OCI-LY7 (cell line): ENCODE measurements around the gene TBCB. TPM values are rescaled to one million over a fixed set of nuclear protein-coding genes. Genes with fewer than 3 reads are reported as not detected.
A peak's percentile ranks its signal among the peaks of the same experiment; 100 is the strongest.

ENCODE experiments used
- BruUV-seq: library from RNA; stranded (reverse); fragments of 400-500 nt; replicated peaks from 2 replicates; lab custom pipeline; 2021; lab: Mats Ljungman, UMichigan
- CTCF ChIA-PET: fragments of 300-600 bp; sonication (Branson Sonifier 250); formaldehyde crosslinking; loops from one replicate; lab custom pipeline; 2022; ENCODE audit warnings: antibody characterized with exemption; ENCODE audit not compliant: unreplicated experiment; lab: Charles Lee
- POLR2A ChIA-PET: fragments of 300-600 bp; sonication (Branson Sonifier 250); formaldehyde crosslinking; loops from one replicate; lab custom pipeline; 2022; ENCODE audit warnings: antibody characterized with exemption; lab: Charles Lee
- DNase-seq: peaks from one replicate; pipeline ENCODE4 v3.0.0-alpha.2; 2015; ENCODE audit warnings: low spot score
- H2AFZ ChIP-seq: fragments of 200-600 bp; sonication (generic), shearing (Covaris generic); 2 replicates; pipeline ENCODE4 v1.6.1; 2014; ENCODE audit warnings: mild to moderate bottlenecking, antibody characterized with exemption, low read length, moderate library complexity
- H3K27ac ChIP-seq: fragments of 200-600 bp; sonication (generic); 2 replicates; pipeline ENCODE4 v1.5.1; 2014; ENCODE audit warnings: mixed run types, low read depth, mild to moderate bottlenecking, moderate library complexity, low read length, inconsistent platforms; ENCODE audit not compliant: poor library complexity, severe bottlenecking
- H3K36me3 ChIP-seq: fragments of 200-600 bp; sonication (generic); 2 replicates; pipeline ENCODE4 v1.6.1; 2014; ENCODE audit warnings: mild to moderate bottlenecking, antibody characterized with exemption, low read length, moderate library complexity, mixed read lengths; ENCODE audit not compliant: insufficient read depth
- H3K4me1 ChIP-seq: fragments of 200-600 bp; sonication (generic); 2 replicates; pipeline ENCODE4 v1.5.1; 2014; ENCODE audit warnings: mild to moderate bottlenecking, low read length; ENCODE audit not compliant: insufficient read depth, poor library complexity, severe bottlenecking
- H3K4me2 ChIP-seq: fragments of 200-600 bp; sonication (generic); 2 replicates; pipeline ENCODE4 v1.6.1; 2014; ENCODE audit warnings: mild to moderate bottlenecking, low read length
- H3K4me3 ChIP-seq: fragments of 200-600 bp; sonication (generic); 2 replicates; pipeline ENCODE4 v1.5.1; 2014; ENCODE audit warnings: mild to moderate bottlenecking, low read depth, low read length; ENCODE audit not compliant: poor library complexity, severe bottlenecking
- H3K79me2 ChIP-seq: fragments of 200-600 bp; sonication (generic); 2 replicates; pipeline ENCODE4 v1.6.1; 2016; ENCODE audit warnings: low read depth, mild to moderate bottlenecking, low read length, moderate library complexity, mixed read lengths; ENCODE audit not compliant: insufficient read depth
- H3K9me2 ChIP-seq: fragments of 200-600 bp; sonication (generic); 2 replicates; pipeline ENCODE4 v1.6.1; 2016; ENCODE audit warnings: mild to moderate bottlenecking, low read length, mixed read lengths; ENCODE audit not compliant: insufficient read depth
- H3K9me3 ChIP-seq: fragments of 200-600 bp; sonication (generic); 2 replicates; pipeline ENCODE4 v1.6.1; 2014; ENCODE audit warnings: mild to moderate bottlenecking, mixed run types, low read length, mixed read lengths
- H4K20me1 ChIP-seq: fragments of 200-600 bp; sonication (generic); 2 replicates; pipeline ENCODE4 v1.6.1; 2014; ENCODE audit warnings: mild to moderate bottlenecking, antibody characterized with exemption, low read length, moderate library complexity, mixed read lengths; ENCODE audit not compliant: insufficient read depth
- CTCF ChIP-seq: fragments of 200-600 bp; sonication (generic); conservative IDR thresholded peaks from 2 replicates; pipeline ENCODE4 v1.5.1; 2014; ENCODE audit warnings: mild to moderate bottlenecking, antibody characterized with exemption, low read length, moderate library complexity, mixed read lengths
- EZH2phosphoT487 ChIP-seq: fragments of 200-600 bp; sonication (generic); IDR thresholded peaks from 2 replicates; pipeline ENCODE4 v1.6.1; 2018; ENCODE audit warnings: low read depth, borderline replicate concordance, mild to moderate bottlenecking, mixed run types, antibody characterized with exemption, low read length, moderate library complexity, mixed read lengths
- intact Hi-C: fragments of 100-400 bp; cut with micrococcal nuclease; formaldehyde crosslinking; loops from one replicate; pipeline ENCODE4 v1.10.0; 2022; ENCODE audit not compliant: unreplicated experiment
- total RNA-seq, 2 experiments: library from RNA; depleted of rRNA in 1 of 2; stranded (reverse); fragments of >200 nt in 1 of 2; shearing (Covaris generic) in 1 of 2; gene quantifications; 2 replicates each; pipeline ENCODE4 v1.2.3, GENCODE V29; 2014 to 2022

TBCB gene
- total RNA-seq, 2 experiments from 2014 or later = 136 to 200 TPM

DNA sequence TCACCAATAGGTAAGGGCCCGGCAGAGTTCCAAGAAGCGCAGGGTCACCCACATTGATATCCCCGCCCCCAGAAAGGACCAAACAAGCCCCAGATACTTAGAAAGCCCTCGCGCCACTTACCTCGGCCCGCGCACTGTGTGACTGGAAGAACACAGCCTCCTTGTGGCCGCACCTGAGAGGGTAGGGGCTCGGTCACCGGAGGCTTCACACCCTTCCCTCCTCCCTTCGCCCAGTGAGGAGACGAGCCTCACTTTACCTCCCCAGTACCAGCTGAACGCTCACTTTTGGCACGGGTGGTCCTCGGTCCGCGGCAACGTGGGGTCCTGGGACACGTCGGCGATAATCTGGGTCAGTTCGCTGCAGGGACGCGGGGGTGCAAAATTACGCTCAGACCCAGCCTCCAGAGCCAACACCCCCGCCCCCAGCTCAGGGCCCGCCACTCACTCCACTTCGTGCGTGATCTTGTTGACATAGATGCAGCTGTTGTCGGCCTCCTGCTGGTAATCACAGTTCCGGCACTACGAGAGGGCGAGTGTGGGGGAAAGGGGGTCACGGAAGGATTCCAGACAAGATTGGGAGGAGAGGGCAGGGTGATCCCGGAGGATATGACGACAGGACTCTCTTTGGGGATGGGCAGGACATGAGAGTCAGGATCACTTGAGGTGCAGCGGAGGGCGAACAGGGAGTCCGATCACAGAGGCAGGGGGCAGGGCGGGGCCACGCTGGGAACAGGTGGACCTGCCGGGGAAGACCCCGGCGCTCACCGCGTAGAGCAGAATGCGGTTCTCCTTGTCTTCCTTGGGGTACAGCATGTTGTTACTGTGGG is 1.2 kb upstream of the TBCB start:
- no peak for TF ChIP-seq EZH2phosphoT487
- 0 out of 2 replicates have a peak, but pooled peaks have one; percentile 21 for TF ChIP-seq CTCF
- peaks cover 34% of the 10 kb centered on the region for H3K36me3 ChIP-seq
- H3K4me2 ChIP-seq = peak overlapping the region; percentile 73
- H3K4me3 ChIP-seq = peak overlapping the region; percentile 80
- H3K9me2 ChIP-seq = no peaks in the 10 kb centered on the region
- intact Hi-C loops = loop anchor here (2.0 kb wide), 1 partner anchor 59 kb away; the partner anchor contains the start of genes THAP8 and WDR62
- peaks cover 13% of the 10 kb centered on the region; the same call in 1 of the 2 replicates for H3K79me2 ChIP-seq
- ChIA-PET POLR2A (interaction anchor here (0.6 kb wide), 1 partner anchor 281 kb away, joined by 3 read pairs; no protein-coding TSS in a partner anchor), CTCF (no interaction called here)
- H3K9me3 ChIP-seq = no peaks in the 10 kb centered on the region
- peaks cover 28% of the 10 kb centered on the region for H3K4me1 ChIP-seq
- TSS peak; percentile 79 for BruUV-seq
- H4K20me1 ChIP-seq = no peaks in the 10 kb centered on the region
- H2AFZ ChIP-seq = peak overlapping the region; percentile 39; the same call in 1 of the 2 replicates
- peak; percentile 38 for DNase-seq
- peak overlapping the region; percentile 68 for H3K27ac ChIP-seq

DNA sequence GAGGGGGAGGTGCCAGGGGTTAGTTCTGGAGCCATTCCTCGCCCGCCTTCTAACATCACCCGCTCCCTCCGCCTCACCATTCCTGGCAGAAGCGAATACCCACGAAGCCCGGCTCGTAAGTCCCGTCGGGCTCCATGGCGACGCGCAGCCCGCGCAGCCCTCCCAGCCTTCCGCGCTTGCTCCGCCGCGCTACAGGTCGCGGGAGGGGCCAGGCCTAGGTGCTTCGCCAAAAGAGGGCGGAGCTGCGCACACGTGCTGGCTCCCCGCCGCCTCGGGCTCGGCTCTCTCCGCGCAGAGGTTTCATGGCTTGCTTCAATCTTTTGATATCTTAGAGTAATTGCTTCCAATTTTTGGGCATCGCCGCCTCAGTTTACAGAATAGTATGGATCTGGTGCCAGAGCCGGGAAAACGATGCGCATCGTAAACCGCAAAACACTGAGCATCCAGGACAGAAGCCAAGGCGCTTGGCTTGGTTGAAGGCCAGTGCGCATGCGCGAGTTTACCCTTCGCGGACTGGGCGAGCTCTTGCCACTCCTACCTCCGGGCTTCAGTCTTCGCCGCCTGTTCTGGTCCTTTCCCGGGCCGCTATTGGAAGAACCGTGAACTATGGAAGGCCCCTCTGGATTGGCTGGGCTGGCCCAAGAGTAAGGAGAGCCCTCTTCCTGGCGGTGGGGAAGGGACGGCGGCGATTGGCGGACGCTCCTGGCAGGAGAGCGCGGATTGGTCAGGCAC is 381 bp upstream of the TBCB start, which contains the start of gene POLR2I:
POLR2I (minus strand) TSS at position 155 of the 732 bp plus-strand sequence; CDS start at position 136, 19 bp downstream.
- DNase-seq = peak; percentile 99
- Histone ChIP-seq H3K79me2 (peaks cover 13% of the 10 kb centered on the region; the same call in 1 of the 2 replicates), H3K4me2 (peak within 1 kb of the TSS; percentile 81), H4K20me1 (no peaks in the 10 kb centered on the region), H3K9me2 (no peaks in the 10 kb centered on the region), H3K27ac (peak within 1 kb of the TSS; percentile 68), H2AFZ (peak within 1 kb of the TSS; percentile 56; the same call in 1 of the 2 replicates), H3K36me3 (peaks cover 37% of the 10 kb centered on the region), H3K4me3 (peak within 1 kb of the TSS; percentile 80), H3K4me1 (peaks cover 28% of the 10 kb centered on the region), H3K9me3 (no peaks in the 10 kb centered on the region)
- BruUV-seq = no TSS peak
- POLR2A ChIA-PET = interaction anchor here (0.6 to 1.2 kb wide), 2 partner anchors 61 to 280 kb away, joined by 3 to 4 read pairs; no protein-coding TSS in a partner anchor
- TF ChIP-seq CTCF (no peak), EZH2phosphoT487 (no peak)
- intact Hi-C loops = loop anchor here (2.0 kb wide), 1 partner anchor 60 kb away; the partner anchor contains the start of genes THAP8 and WDR62
- CTCF ChIA-PET = interaction anchor here (0.5 to 1.0 kb wide), 2 partner anchors 13 to 65 kb away, joined by 3 to 5 read pairs; no protein-coding TSS in a partner anchor
